Mesenchymal stem cell (in vitro differentiated cells and primary cell): ENCODE results near the gene SRL.
"Not testable (repeated sequence)": the region's sequence is repeated elsewhere in the genome, so short reads cannot be mapped to it uniquely, and the experiment has no call there.

Source experiments
- DNase-seq: peaks from one replicate; pipeline ENCODE4 v3.0.0-alpha.2; 2013
- H2AFZ ChIP-seq: one replicate; pipeline ENCODE4 v1.6.1; 2013; ENCODE audit warnings: low read depth, mild to moderate bottlenecking, control low read depth, inconsistent platforms, low read length, moderate library complexity
- H2AK5ac ChIP-seq: 2 replicates; pipeline ENCODE4 v1.6.1; 2013; ENCODE audit warnings: low read length, moderate library complexity, mild to moderate bottlenecking, inconsistent platforms; ENCODE audit not compliant: severe bottlenecking
- H2BK120ac ChIP-seq: one replicate; pipeline ENCODE4 v1.6.1; 2013; ENCODE audit warnings: low read depth, mild to moderate bottlenecking, inconsistent platforms, low read length, moderate library complexity
- H2BK12ac ChIP-seq, 2 experiments: one replicate each; pipeline ENCODE4 v1.6.1; 2013; ENCODE audit warnings: inconsistent platforms in 2 of 2, low read length in 2 of 2, mild to moderate bottlenecking in 2 of 2, moderate library complexity in 2 of 2, control low read depth in 1 of 2
- H2BK15ac ChIP-seq: one replicate; pipeline ENCODE4 v1.6.1; 2013; ENCODE audit warnings: mild to moderate bottlenecking, low read depth, inconsistent platforms; ENCODE audit not compliant: poor library complexity, severe bottlenecking
- H2BK5ac ChIP-seq: 2 replicates; pipeline ENCODE4 v1.6.1; 2013; ENCODE audit warnings: low read depth, mild to moderate bottlenecking, low read length, control low read depth, inconsistent platforms; ENCODE audit not compliant: poor library complexity, severe bottlenecking
- H3K14ac ChIP-seq, 2 experiments: one replicate each; pipeline ENCODE4 v1.6.1; 2013; ENCODE audit warnings: inconsistent platforms in 2 of 2, low read length in 2 of 2, control low read depth in 1 of 2, mild to moderate bottlenecking in 1 of 2, moderate library complexity in 1 of 2
- H3K18ac ChIP-seq, 2 experiments: one replicate each; pipeline ENCODE4 v1.6.1; 2013; ENCODE audit warnings: inconsistent platforms in 2 of 2, low read length in 2 of 2, control low read depth in 1 of 2, low read depth in 1 of 2, mild to moderate bottlenecking in 1 of 2
- H3K23ac ChIP-seq, 2 experiments: one replicate each; pipeline ENCODE4 v1.6.1; 2013; ENCODE audit warnings: inconsistent platforms in 2 of 2, low read length in 2 of 2, mild to moderate bottlenecking in 2 of 2, moderate library complexity in 2 of 2, control low read depth in 1 of 2
- H3K27ac ChIP-seq: 2 replicates; pipeline ENCODE4 v1.5.1; 2013; ENCODE audit warnings: mild to moderate bottlenecking, moderate library complexity, low read length, control low read depth, inconsistent platforms; ENCODE audit not compliant: poor library complexity, severe bottlenecking
- H3K27me3 ChIP-seq, 2 experiments: 2 replicates each; pipeline versions ENCODE4 v1.6.1 to v1.7.0; 2013; ENCODE audit warnings: low read length in 2 of 2, mild to moderate bottlenecking in 2 of 2, moderate library complexity in 2 of 2, control low read depth in 1 of 2, inconsistent platforms in 1 of 2; ENCODE audit not compliant: control insufficient read depth in 1 of 2, insufficient read depth in 1 of 2
- H3K36me3 ChIP-seq, 2 experiments: 2 replicates each; pipeline versions ENCODE4 v1.6.1 to v1.7.0; 2013; ENCODE audit warnings: low read length in 2 of 2, control low read depth in 1 of 2, inconsistent platforms in 1 of 2, low read depth in 1 of 2, mild to moderate bottlenecking in 1 of 2; ENCODE audit not compliant: insufficient read depth in 2 of 2, control insufficient read depth in 1 of 2
- H3K4ac ChIP-seq, 2 experiments: one replicate each; pipeline ENCODE4 v1.6.1; 2013; ENCODE audit warnings: inconsistent platforms in 2 of 2, low read length in 2 of 2, mild to moderate bottlenecking in 2 of 2, moderate library complexity in 2 of 2, control low read depth in 1 of 2, low read depth in 1 of 2
- H3K4me1 ChIP-seq: 2 replicates; pipeline ENCODE4 v1.6.1; 2013; ENCODE audit warnings: low read depth, low read length, control low read depth; ENCODE audit not compliant: control insufficient read depth, insufficient read depth
- H3K4me2 ChIP-seq: 2 replicates; pipeline ENCODE4 v1.6.1; 2013; ENCODE audit warnings: low read length, mild to moderate bottlenecking, inconsistent platforms; ENCODE audit not compliant: poor library complexity, severe bottlenecking
- H3K4me3 ChIP-seq, 2 experiments: 2 replicates each; pipeline versions ENCODE4 v1.5.1 to v1.7.0; 2013; ENCODE audit warnings: low read length in 2 of 2, mild to moderate bottlenecking in 2 of 2, control low read depth in 1 of 2, low read depth in 1 of 2; ENCODE audit not compliant: insufficient read depth in 1 of 2
- H3K79me1 ChIP-seq: replicated peaks from 2 replicates; pipeline ENCODE4 v1.6.1; 2013; ENCODE audit warnings: mild to moderate bottlenecking, control low read depth, low read length, inconsistent platforms; ENCODE audit not compliant: poor library complexity, severe bottlenecking
- H3K9ac ChIP-seq: 2 replicates; pipeline ENCODE4 v1.7.0; 2013; ENCODE audit warnings: mild to moderate bottlenecking, low read length, moderate library complexity
- H3K9me3 ChIP-seq: 2 replicates; pipeline ENCODE4 v1.7.0; 2013; ENCODE audit warnings: mild to moderate bottlenecking, low read length; ENCODE audit not compliant: control insufficient read depth
- H4K8ac ChIP-seq: one replicate; pipeline ENCODE4 v1.6.1; 2013; ENCODE audit warnings: inconsistent platforms, mild to moderate bottlenecking, low read length, moderate library complexity
- H4K91ac ChIP-seq: one replicate; pipeline ENCODE4 v1.6.1; 2013; ENCODE audit warnings: mild to moderate bottlenecking, low read length, inconsistent platforms
- WGBS: methylation state at CpG from one replicate; pipeline ENCODE4 v1.1.7; 2013; ENCODE audit warnings: mixed read lengths; 5-methylcytosine and 5-hydroxymethylcytosine counted together

Gene SRL

DNA sequence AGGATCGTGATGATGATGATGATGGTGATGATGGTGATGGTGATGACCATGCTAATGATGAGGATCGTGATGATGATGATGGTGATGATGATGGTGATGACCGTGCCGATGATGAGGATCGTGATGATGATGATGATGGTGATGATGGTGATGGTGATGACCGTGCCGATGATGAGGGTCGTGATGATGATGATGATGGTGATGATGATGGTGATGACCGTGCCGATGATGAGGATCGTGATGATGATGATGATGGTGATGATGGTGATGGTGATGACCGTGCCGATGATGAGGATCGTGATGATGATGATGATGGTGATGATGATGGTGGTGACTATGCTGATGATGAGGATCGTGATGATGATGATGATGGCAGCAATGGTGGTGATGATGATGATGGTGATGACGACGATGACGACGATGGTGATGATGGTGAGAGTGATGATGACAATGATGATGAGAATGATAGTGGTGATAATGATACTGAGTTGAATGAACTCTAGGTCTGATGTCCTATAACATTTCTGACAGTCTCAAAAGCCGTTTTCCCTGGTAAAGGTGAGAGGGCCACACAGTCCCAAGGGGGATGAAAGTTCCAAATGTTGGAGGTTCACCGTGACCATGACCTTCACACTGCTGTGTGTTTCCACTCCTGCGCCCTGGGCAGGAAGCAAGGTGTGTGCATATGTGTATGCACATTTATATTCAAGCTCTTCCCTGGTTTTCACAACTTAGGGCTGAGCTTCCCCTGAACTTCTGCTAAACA is 30.3 kb downstream of the SRL start:
- H3K14ac ChIP-seq, H2BK120ac ChIP-seq: not testable (repeated sequence)

DNA sequence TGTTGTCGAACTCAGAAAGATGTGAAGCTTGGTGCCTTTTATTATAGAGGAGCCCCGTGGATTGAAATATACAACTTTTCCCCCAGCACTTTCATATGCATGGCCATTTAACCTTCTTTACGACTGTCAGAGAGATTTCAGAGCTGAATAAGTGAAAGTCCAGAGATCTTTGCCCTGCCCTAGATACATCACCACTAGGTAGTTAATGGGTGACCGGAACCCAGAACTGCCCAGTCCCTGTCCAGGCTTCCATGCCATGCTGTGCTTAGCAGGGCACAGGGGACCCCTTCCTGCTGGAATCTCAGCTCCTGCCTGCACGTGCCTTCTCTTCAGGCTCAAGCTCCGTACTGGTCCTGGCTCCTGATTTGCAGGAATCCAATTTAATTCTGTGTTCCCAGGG is 32.2 kb downstream of the SRL start:
- no peak overlapping the region for H3K9ac ChIP-seq
- no peak overlapping the region for H3K4ac ChIP-seq
- H3K9me3 ChIP-seq: no peaks in the 10 kb centered on the region
- H3K4me2 ChIP-seq: no peak overlapping the region
- no peak overlapping the region for H2BK120ac ChIP-seq
- no peaks in the 10 kb centered on the region for H3K36me3 ChIP-seq
- H2BK15ac ChIP-seq: no peak overlapping the region
- DNase-seq: no peak
- H4K8ac ChIP-seq: no peak overlapping the region
- H2AFZ ChIP-seq: no peak overlapping the region
- WGBS: 85% methylated on average over 6 of the region's 6 CpGs
- peaks cover 22% of the 10 kb centered on the region for H3K4me1 ChIP-seq
- no peak overlapping the region for H4K91ac ChIP-seq
- peaks cover 0 to 37% of the 10 kb centered on the region in 2 experiments for H3K27me3 ChIP-seq
- no peak overlapping the region for H3K27ac ChIP-seq
- no peak overlapping the region for H2AK5ac ChIP-seq
- no peak overlapping the region for H3K18ac ChIP-seq
- H2BK5ac ChIP-seq: no peak overlapping the region
- no peak overlapping the region for H3K23ac ChIP-seq
- no peak overlapping the region for H3K14ac ChIP-seq
- H3K4me3 ChIP-seq: no peak overlapping the region
- no peaks in the 10 kb centered on the region for H3K79me1 ChIP-seq
- no peak overlapping the region for H2BK12ac ChIP-seq

More for the DNA sequence above, 30.3 kb downstream of the SRL start:
- H2BK15ac ChIP-seq, H3K4ac ChIP-seq, H4K8ac ChIP-seq, H3K9ac ChIP-seq, H3K4me3 ChIP-seq, H2AK5ac ChIP-seq, H2BK12ac ChIP-seq, H2BK5ac ChIP-seq, H3K36me3 ChIP-seq, DNase-seq, H4K91ac ChIP-seq, H3K18ac ChIP-seq, H3K23ac ChIP-seq, H3K79me1 ChIP-seq, H3K27ac ChIP-seq, H3K4me2 ChIP-seq, H2AFZ ChIP-seq, H3K9me3 ChIP-seq: not testable (repeated sequence)
- 96% methylated on average over 21 of the region's 22 CpGs for WGBS
- peaks cover 22% of the 10 kb centered on the region for H3K4me1 ChIP-seq
- peaks cover 0 to 24% of the 10 kb centered on the region in 2 experiments for H3K27me3 ChIP-seq

DNA sequence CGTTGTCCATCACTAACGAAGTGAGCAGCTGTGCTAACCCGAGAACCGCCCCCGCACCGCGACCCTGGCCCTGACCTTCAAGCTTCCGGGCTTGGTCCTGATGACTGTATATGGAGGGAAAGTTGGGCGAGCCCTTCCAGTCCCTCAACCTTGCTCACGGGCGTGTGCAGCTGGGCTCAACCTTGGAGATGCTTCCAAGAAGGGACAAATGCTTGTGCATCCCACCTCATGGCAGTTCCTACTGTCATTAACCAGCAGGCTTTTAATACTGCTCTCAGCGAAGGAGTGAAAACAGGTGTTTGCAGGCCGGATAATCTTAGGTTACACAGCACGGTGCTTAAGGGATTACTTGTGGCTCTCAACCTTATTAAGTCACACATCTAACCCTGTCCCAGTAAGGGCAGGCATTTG is 33.5 kb downstream of the SRL start:
- no peak for DNase-seq
- Histone ChIP-seq H3K27ac (no peak overlapping the region), H3K9me3 (no peaks in the 10 kb centered on the region), H3K9ac (no peak overlapping the region), H3K27me3 (peaks cover 0 to 37% of the 10 kb centered on the region in 2 experiments), H3K18ac (no peak overlapping the region), H3K14ac (no peak overlapping the region), H4K91ac (no peak overlapping the region), H3K4me1 (peaks cover 11% of the 10 kb centered on the region), H3K4me3 (no peak overlapping the region), H4K8ac (no peak overlapping the region), H2AK5ac (no peak overlapping the region), H3K4ac (no peak overlapping the region), H2BK12ac (no peak overlapping the region), H2BK120ac (no peak overlapping the region), H2BK5ac (no peak overlapping the region), H3K4me2 (no peak overlapping the region), H3K36me3 (no peaks in the 10 kb centered on the region), H2BK15ac (no peak overlapping the region), H3K23ac (no peak overlapping the region), H3K79me1 (no peaks in the 10 kb centered on the region), H2AFZ (no peak overlapping the region)
- 88% methylated on average over 14 of the region's 14 CpGs for WGBS

DNA sequence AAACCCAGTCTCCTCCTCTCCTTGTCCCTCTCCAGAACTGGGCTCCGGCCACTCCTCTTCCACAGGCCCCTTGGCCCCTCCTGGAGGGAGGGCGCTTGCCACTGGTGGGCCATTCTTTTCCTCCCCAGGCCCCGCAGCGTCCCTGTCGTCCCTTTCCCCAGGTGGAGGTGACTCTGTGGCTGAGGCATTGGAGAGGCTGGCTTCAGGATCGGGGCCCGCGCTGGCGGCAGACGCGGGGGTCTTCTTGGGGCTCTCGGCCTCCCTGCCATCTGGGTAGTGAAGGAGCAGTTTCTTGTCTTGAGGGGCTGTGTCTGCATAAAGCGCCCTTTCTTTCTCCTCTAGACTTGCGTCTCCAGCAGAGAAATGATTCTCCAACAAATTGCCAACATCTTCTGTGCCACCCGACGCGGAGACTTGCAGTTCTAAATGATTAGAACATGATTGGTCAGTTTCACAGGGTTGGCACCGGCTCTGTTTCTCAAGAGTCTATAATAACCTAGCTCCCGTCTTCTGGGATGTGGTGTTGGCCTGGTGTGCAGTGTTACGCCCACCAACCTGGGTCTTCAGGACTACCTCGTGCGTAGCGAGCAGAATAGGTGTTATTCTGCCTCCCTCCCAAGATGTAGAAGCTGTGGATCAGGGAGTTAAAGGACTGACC is 34.1 kb downstream of the SRL start:
- Histone ChIP-seq H3K27me3 (peaks cover 0 to 37% of the 10 kb centered on the region in 2 experiments), H2AK5ac (no peak overlapping the region), H3K4me3 (no peak overlapping the region), H3K9ac (no peak overlapping the region), H4K8ac (no peak overlapping the region), H3K9me3 (no peaks in the 10 kb centered on the region), H2BK15ac (peak overlapping the region; percentile 21), H3K4ac (no peak overlapping the region), H3K14ac (no peak overlapping the region), H2BK12ac (no peak overlapping the region), H3K27ac (no peak overlapping the region), H3K36me3 (no peaks in the 10 kb centered on the region), H3K23ac (no peak overlapping the region), H2AFZ (no peak overlapping the region), H3K18ac (no peak overlapping the region), H2BK120ac (no peak overlapping the region), H3K4me1 (peaks cover 9% of the 10 kb centered on the region), H3K4me2 (no peak overlapping the region), H4K91ac (no peak overlapping the region), H2BK5ac (no peak overlapping the region), H3K79me1 (no peaks in the 10 kb centered on the region)
- 91% methylated on average over 19 of the region's 23 CpGs for WGBS
- no peak for DNase-seq
